ENCODE measurements around the gene CRKL. TPM values are rescaled to one million over a fixed set of nuclear protein-coding genes. Genes with fewer than 3 reads are reported as not detected.
A peak's percentile ranks its signal among the peaks of the same experiment; 100 is the strongest.
"Not testable (repeated sequence)": the region's sequence is repeated elsewhere in the genome, so short reads cannot be mapped to it uniquely, and the experiment has no call there.

The CRKL gene
- total RNA-seq, 1 experiment from 2014 or later, result 106 TPM

GRCh38 chr22:20933910-20934309 lies 16.7 kb downstream of the CRKL start:
- H4K20me1 ChIP-seq (ENCODE audit: control insufficient read depth, insufficient read depth, insufficient read length), result no peaks in the 10 kb centered on the region
- H3K79me1 ChIP-seq (ENCODE audit: insufficient read depth, low read depth, low read length, poor library complexity, severe bottlenecking), result peaks cover 9% of the 10 kb centered on the region
- H3K4me2 ChIP-seq (ENCODE audit: insufficient read depth, insufficient read length, low read length), result no peak overlapping the region
- no peak overlapping the region for H4K8ac ChIP-seq (replicated peaks; ENCODE audit: insufficient read length, low read depth, low read length)
- WGBS (ENCODE audit: extremely low coverage, insufficient read length, low lambda C conversion rate), result no CpG with 5 or more reads among the region's 7 CpGs
- no peak overlapping the region for H4K91ac ChIP-seq (ENCODE audit: insufficient read length, low read depth, low read length)
- no peak overlapping the region for H2AK5ac ChIP-seq (ENCODE audit: insufficient read length, low read length)
- H2AFZ ChIP-seq (ENCODE audit: low read length), result no peak overlapping the region
- no peaks in the 10 kb centered on the region for H3K23me2 ChIP-seq (ENCODE audit: insufficient read length, low read depth, low read length, poor library complexity, severe bottlenecking)
- no peak for DNase-seq
- H2BK15ac ChIP-seq (ENCODE audit: low read depth, low read length), result no peak overlapping the region
- no peak overlapping the region for H3K4me3 Mint-ChIP-seq
- no peak overlapping the region for H2BK12ac ChIP-seq (ENCODE audit: insufficient read length, low read depth, low read length)
- peaks cover 70% of the 10 kb centered on the region; the same call in 1 of the 2 replicates for H3K79me2 ChIP-seq (ENCODE audit: insufficient read depth, low read length)
- peaks cover 13 to 18% of the 10 kb centered on the region in 2 experiments for H3K4me1 Mint-ChIP-seq
- no peak overlapping the region for H2BK20ac ChIP-seq (ENCODE audit: low read depth, low read length, poor library complexity, severe bottlenecking)
- no peak overlapping the region for H3K4ac ChIP-seq (ENCODE audit: low read depth, low read length)
- H2BK5ac ChIP-seq (ENCODE audit: insufficient read length, low read length), result no peak overlapping the region
- H3K4me1 ChIP-seq (ENCODE audit: insufficient read depth, low read length), result no peaks in the 10 kb centered on the region
- H3K27me3 Mint-ChIP-seq (ENCODE audit: low read depth), result no peaks in the 10 kb centered on the region; the same call in 1 of the 2 replicates
- peaks cover 32 to 71% (median 51%) of the 10 kb centered on the region in 3 experiments for H3K36me3 Mint-ChIP-seq (ENCODE audit: insufficient read depth in 1 of 3, low read depth in 3 of 3)
- H3K9me3 Mint-ChIP-seq, result no peaks in the 10 kb centered on the region
- no peaks in the 10 kb centered on the region for H3K27me3 ChIP-seq (ENCODE audit: insufficient read depth, low read length)
- no peak overlapping the region for H3K27ac ChIP-seq (ENCODE audit: insufficient read length, low read depth, low read length)
- no peak overlapping the region for H4K5ac ChIP-seq (ENCODE audit: insufficient read length, low read depth, low read length)
- H2BK120ac ChIP-seq (ENCODE audit: low read depth, low read length, poor library complexity, severe bottlenecking), result no peak overlapping the region
- no peak overlapping the region for H3K18ac ChIP-seq (ENCODE audit: insufficient read length, low read depth, low read length)
- H3T11ph ChIP-seq (ENCODE audit: low read length), result no peak overlapping the region
- H3K9me3 ChIP-seq (ENCODE audit: control insufficient read depth, low read depth, low read length), result no peaks in the 10 kb centered on the region
- no peak overlapping the region for H3K14ac ChIP-seq (ENCODE audit: insufficient read depth, low read length)
- no peak overlapping the region for H3K23ac ChIP-seq (ENCODE audit: insufficient read length, low read depth, low read length)
- H3K27ac Mint-ChIP-seq, result peak overlapping the region in 1 of 3 experiments; percentile 25; a peak in 1 of 7 replicates
- no peak for TF ChIP-seq CTCF (conservative IDR thresholded peaks at IDR 0.05)
- H3K56ac ChIP-seq (ENCODE audit: insufficient read length, low read depth, low read length), result no peak overlapping the region
- H3K9ac ChIP-seq (ENCODE audit: extremely low read depth, insufficient read length, low read length), result no peak overlapping the region

- not testable (repeated sequence) for H3K4me3 Mint-ChIP-seq; H3K79me1 ChIP-seq (ENCODE audit: insufficient read depth, low read depth, low read length, poor library complexity, severe bottlenecking); H3K4me1 ChIP-seq (ENCODE audit: insufficient read depth, low read length); H3K18ac ChIP-seq (ENCODE audit: insufficient read length, low read depth, low read length); H3K9me3 ChIP-seq (ENCODE audit: control insufficient read depth, low read depth, low read length); H3K4me2 ChIP-seq (ENCODE audit: insufficient read depth, insufficient read length, low read length); H2BK15ac ChIP-seq (ENCODE audit: low read depth, low read length); H3K27me3 ChIP-seq (ENCODE audit: insufficient read depth, low read length); H3K23ac ChIP-seq (ENCODE audit: insufficient read length, low read depth, low read length); H2BK120ac ChIP-seq (ENCODE audit: low read depth, low read length, poor library complexity, severe bottlenecking); H2AFZ ChIP-seq (ENCODE audit: low read length); H3K4ac ChIP-seq (ENCODE audit: low read depth, low read length); H2BK12ac ChIP-seq (ENCODE audit: insufficient read length, low read depth, low read length); DNase-seq; H4K8ac ChIP-seq (replicated peaks; ENCODE audit: insufficient read length, low read depth, low read length); H3T11ph ChIP-seq (ENCODE audit: low read length); H2BK20ac ChIP-seq (ENCODE audit: low read depth, low read length, poor library complexity, severe bottlenecking); H2AK5ac ChIP-seq (ENCODE audit: insufficient read length, low read length); H3K9ac ChIP-seq (ENCODE audit: extremely low read depth, insufficient read length, low read length); H3K27ac ChIP-seq (ENCODE audit: insufficient read length, low read depth, low read length); H3K9me3 Mint-ChIP-seq; H4K20me1 ChIP-seq (ENCODE audit: control insufficient read depth, insufficient read depth, insufficient read length); H3K27ac Mint-ChIP-seq; H2BK5ac ChIP-seq (ENCODE audit: insufficient read length, low read length); H4K5ac ChIP-seq (ENCODE audit: insufficient read length, low read depth, low read length); H3K23me2 ChIP-seq (ENCODE audit: insufficient read length, low read depth, low read length, poor library complexity, severe bottlenecking); H4K91ac ChIP-seq (ENCODE audit: insufficient read length, low read depth, low read length); H3K56ac ChIP-seq (ENCODE audit: insufficient read length, low read depth, low read length); H3K27me3 Mint-ChIP-seq (ENCODE audit: low read depth); H3K14ac ChIP-seq (ENCODE audit: insufficient read depth, low read length)
- Mint-ChIP-seq H3K36me3 (ENCODE audit: insufficient read depth in 1 of 3, low read depth in 3 of 3) (peaks cover 32 to 68% (median 52%) of the 10 kb centered on the region in 3 experiments), H3K4me1 (peaks cover 18 to 22% of the 10 kb centered on the region in 2 experiments)
- WGBS (ENCODE audit: extremely low coverage, insufficient read length, low lambda C conversion rate), result no CpG with 5 or more reads among the region's 9 CpGs
- H3K79me2 ChIP-seq (ENCODE audit: insufficient read depth, low read length), result peaks cover 71% of the 10 kb centered on the region; the same call in 1 of the 2 replicates
Measured at GRCh38 chr22:20935049-20935448, 17.8 kb downstream of the CRKL start.
